Testis (tissue), 3 donors: ENCODE measurements around the gene NAA38. TPM values are rescaled to one million over a fixed set of nuclear protein-coding genes. Genes with fewer than 3 reads are reported as not detected.

Experiments used
- DNase-seq: peaks from one replicate; pipeline ENCODE4 v3.0.0-alpha.2; 2019
- H3K27ac ChIP-seq, 2 donors: fragments of 200-600 bp; sonication (generic); one replicate each; pipeline ENCODE4 v1.5.1; 2019
- H3K27me3 ChIP-seq: fragments of 200-600 bp; sonication (generic); one replicate; pipeline ENCODE4 v1.5.1; 2019
- H3K36me3 ChIP-seq: fragments of 200-600 bp; sonication (generic); one replicate; pipeline ENCODE4 v1.5.1; 2017; ENCODE audit warnings: low read depth; ENCODE audit errors: missing control alignments
- H3K4me1 ChIP-seq: fragments of 200-600 bp; sonication (generic); one replicate; pipeline ENCODE4 v1.5.1; 2019
- H3K4me3 ChIP-seq, 2 donors: fragments of 200-600 bp; sonication (generic); one replicate each; pipeline ENCODE4 v1.5.1; 2017 to 2019
- H3K9me3 ChIP-seq: fragments of 200-600 bp; sonication (generic); one replicate; pipeline ENCODE4 v1.5.1; 2017
- POLR2A ChIP-seq: fragments of 450-650 bp; IDR thresholded peaks from one replicate; pipeline ENCODE4 v1.6.1; 2017; ENCODE audit warnings: antibody characterized with exemption, mild to moderate bottlenecking, moderate library complexity
- WGBS, 2 donors: methylation state at CpG; one replicate each; pipeline ENCODE4 v1.1.5; 2018; 5-methylcytosine and 5-hydroxymethylcytosine counted together
- intact Hi-C: fragments of 100-400 bp; cut with DNase I; formaldehyde crosslinking; loops from one replicate; pipeline ENCODE4 v1.15.1; 2023; ENCODE audit warnings: low total_unique reads
- polyA plus RNA-seq: library from polyadenylated mRNA; stranded (reverse); fragments of 350-450 nt; fragmentation: Illumina TruSeq; extraction: RNeasy Lipid Tissue Mini Kit (QIAGEN cat#74804); gene quantifications from one replicate; pipeline ENCODE4 v1.2.3, GENCODE V29; 2014; ENCODE audit warnings: low read depth, low replicate concordance; ENCODE audit not compliant: insufficient read depth
- total RNA-seq, 2 donors: library from RNA; depleted of rRNA; stranded (reverse); fragments of >200 nt; gene quantifications; one replicate each; pipeline ENCODE4 v1.2.3, GENCODE V29; 2016
- TF ChIP-seq, protein P1 (sequence below), 3 experiments: fragments of 450-650 bp in 2 of 3; fragments of 200-600 bp in 1 of 3; sonication (generic) in 1 of 3; IDR thresholded peaks; one replicate each; pipeline ENCODE4 v1.5.1; 2016 to 2019; ENCODE audit warnings: antibody characterized with exemption in 3 of 3, mild to moderate bottlenecking in 2 of 3, moderate library complexity in 1 of 3

The NAA38 gene
- total and polyA plus RNA-seq, 3 donors from 2014 or later = 72.3 to 102 (median 83.1) TPM

DNA sequence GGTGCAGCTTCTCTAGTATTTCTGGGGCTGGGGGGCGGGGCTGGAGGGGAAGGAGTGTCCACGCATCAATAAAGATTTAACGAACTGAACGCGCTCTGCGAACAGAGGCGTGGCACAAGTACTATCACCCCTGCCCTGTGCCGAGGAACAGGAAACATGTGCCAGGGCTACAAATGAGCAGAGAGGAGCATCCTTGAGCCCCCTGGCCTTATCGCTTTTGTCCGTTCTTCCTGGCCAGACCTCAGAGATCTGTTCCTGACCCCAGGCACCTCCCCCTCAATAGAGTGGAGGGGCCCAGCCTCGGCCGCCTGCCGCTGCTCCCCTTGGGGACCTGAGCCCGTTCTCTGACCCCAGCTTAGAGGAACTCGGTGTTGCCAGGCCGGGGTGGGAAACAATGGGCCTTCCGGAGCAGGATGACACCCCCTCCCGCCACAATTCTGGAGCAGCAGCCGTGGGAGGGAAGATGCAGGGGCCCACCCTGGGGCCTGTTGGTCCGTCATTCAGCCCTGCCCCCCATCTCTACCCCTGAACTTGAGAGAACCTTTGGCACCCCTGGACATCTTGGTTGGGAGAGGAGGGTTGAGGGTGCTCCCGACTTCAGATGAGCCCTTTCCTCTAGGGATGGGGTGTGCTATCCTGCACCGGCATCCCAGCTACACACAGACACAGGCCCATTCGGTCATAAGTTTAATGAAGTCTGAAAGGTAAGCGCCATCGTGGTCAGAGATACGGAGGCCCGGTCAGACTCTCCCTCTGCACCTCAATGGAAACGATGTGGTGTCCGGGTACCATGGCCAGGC lies 1.1 kb downstream of the NAA38 start:
- H3K4me1 ChIP-seq = peaks cover 26% of the 10 kb centered on the region
- DNase-seq = peak; percentile 50
- peak overlapping the region; percentile 66 to 68 for H3K4me3 ChIP-seq
- H3K9me3 ChIP-seq = no peaks in the 10 kb centered on the region
- intact Hi-C loops = no loop called here
- TF ChIP-seq, protein P1, sequence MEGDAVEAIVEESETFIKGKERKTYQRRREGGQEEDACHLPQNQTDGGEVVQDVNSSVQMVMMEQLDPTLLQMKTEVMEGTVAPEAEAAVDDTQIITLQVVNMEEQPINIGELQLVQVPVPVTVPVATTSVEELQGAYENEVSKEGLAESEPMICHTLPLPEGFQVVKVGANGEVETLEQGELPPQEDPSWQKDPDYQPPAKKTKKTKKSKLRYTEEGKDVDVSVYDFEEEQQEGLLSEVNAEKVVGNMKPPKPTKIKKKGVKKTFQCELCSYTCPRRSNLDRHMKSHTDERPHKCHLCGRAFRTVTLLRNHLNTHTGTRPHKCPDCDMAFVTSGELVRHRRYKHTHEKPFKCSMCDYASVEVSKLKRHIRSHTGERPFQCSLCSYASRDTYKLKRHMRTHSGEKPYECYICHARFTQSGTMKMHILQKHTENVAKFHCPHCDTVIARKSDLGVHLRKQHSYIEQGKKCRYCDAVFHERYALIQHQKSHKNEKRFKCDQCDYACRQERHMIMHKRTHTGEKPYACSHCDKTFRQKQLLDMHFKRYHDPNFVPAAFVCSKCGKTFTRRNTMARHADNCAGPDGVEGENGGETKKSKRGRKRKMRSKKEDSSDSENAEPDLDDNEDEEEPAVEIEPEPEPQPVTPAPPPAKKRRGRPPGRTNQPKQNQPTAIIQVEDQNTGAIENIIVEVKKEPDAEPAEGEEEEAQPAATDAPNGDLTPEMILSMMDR (IDR thresholded peaks at IDR 0.05) = no peak
- no peak for TF ChIP-seq POLR2A
- 0 to 7% methylated on average over 5 to 29 of the region's 29 CpGs for WGBS, 2 donors
- no peaks in the 10 kb centered on the region for H3K36me3 ChIP-seq
- peak overlapping the region; percentile 84 to 98 for H3K27ac ChIP-seq
- no peaks in the 10 kb centered on the region for H3K27me3 ChIP-seq

DNA sequence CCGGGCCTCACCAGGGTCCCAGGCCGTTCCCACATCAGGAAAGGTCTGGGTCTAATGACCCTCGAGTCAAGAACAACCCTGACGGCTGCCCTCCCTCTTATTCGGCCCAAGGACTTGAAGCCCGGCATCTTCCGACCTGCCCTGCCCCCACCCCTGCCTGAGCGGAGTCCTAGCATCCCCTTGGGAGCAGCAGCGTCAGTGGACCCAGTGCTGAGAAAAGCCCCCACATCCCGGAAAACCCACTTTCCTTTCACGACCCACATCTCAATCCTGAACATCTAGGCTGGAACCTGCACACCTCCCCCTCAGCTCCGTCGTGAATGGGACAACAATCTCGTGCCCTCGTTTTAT lies 1.7 kb downstream of the NAA38 start:
- H3K27ac ChIP-seq = peak overlapping the region; percentile 84 to 98
- no peaks in the 10 kb centered on the region for H3K36me3 ChIP-seq
- peak overlapping the region in 1 of 2 donors; percentile 66 for H3K4me3 ChIP-seq
- H3K9me3 ChIP-seq = no peaks in the 10 kb centered on the region
- 26 to 30% methylated on average over 11 to 15 of the region's 15 CpGs for WGBS, 2 donors
- intact Hi-C loops = no loop called here
- H3K27me3 ChIP-seq = no peaks in the 10 kb centered on the region
- no peak for DNase-seq
- TF ChIP-seq, protein P1 (IDR thresholded peaks at IDR 0.05) = no peak
- TF ChIP-seq POLR2A = no peak
- peaks cover 26% of the 10 kb centered on the region for H3K4me1 ChIP-seq

DNA sequence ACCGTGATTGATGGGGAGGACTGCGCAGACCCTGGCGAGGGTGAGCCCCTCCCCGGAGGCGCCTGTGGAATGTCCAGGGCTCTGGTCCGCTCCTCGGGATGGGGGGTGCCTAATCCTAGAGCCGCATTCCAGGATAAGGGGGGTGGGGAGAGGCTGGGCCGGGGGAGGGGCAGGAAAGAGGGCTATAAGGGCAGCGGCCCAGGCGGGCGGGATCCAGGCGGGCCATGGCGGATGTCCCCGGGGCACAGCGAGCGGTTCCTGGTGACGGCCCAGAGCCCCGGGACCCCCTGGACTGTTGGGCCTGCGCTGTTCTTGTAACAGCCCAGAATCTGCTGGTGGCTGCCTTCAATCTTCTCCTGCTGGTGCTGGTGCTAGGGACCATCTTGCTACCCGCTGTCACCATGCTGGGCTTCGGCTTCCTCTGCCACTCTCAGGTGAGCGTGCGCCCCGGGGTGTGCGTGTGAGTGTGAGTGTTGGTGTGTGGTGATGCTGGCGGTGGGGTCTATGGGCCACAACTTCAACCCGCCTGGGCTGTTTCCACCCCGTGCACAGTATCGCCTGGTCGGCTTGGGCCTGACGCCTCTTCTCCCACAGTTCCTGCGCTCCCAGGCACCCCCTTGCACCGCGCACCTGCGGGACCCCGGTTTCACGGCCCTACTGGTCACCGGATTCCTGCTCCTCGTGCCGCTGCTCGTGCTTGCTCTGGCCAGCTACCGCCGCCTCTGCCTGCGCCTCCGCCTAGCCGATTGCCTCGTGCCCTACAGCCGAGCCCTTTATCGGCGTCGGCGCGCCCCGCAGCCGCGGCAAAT lies 2.3 kb downstream of the NAA38 start, which contains the start of gene TMEM88:
Gene TMEM88 (plus strand): TSS at position 216 of the 809 bp plus-strand sequence. CDS start 9 bp downstream, at position 225.
- intact Hi-C loops = no loop called here
- Histone ChIP-seq H3K4me1 (peaks cover 26% of the 10 kb centered on the region), H3K27me3 (no peaks in the 10 kb centered on the region), H3K4me3 (peak within 1 kb of the TSS in 1 of 2 donors; percentile 66), H3K27ac (peak within 1 kb of the TSS; percentile 84 to 98), H3K36me3 (no peaks in the 10 kb centered on the region), H3K9me3 (no peaks in the 10 kb centered on the region)
- no peak for TF ChIP-seq POLR2A
- TF ChIP-seq, protein P1 (IDR thresholded peaks at IDR 0.05) = no peak
- WGBS, 2 donors = 50 to 58% methylated on average over 26 to 55 of the region's 57 CpGs
- DNase-seq = no peak

DNA sequence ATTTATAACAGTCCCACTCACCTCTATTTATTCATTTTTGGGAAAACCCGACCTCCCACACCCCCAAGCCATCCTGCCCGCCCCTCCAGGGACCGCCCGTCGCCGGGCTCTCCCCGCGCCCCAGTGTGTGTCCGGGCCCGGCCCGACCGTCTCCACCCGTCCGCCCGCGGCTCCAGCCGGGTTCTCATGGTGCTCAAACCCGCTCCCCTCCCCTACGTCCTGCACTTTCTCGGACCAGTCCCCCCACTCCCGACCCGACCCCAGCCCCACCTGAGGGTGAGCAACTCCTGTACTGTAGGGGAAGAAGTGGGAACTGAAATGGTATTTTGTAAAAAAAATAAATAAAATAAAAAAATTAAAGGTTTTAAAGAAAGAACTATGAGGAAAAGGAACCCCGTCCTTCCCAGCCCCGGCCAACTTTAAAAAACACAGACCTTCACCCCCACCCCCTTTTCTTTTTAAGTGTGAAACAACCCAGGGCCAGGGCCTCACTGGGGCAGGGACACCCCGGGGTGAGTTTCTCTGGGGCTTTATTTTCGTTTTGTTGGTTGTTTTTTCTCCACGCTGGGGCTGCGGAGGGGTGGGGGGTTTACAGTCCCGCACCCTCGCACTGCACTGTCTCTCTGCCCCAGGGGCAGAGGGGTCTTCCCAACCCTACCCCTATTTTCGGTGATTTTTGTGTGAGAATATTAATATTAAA lies 3.1 kb downstream of the NAA38 start:
- H3K9me3 ChIP-seq = no peaks in the 10 kb centered on the region
- H3K27me3 ChIP-seq = no peaks in the 10 kb centered on the region
- WGBS, 2 donors = 58% methylated on average over 31 of the region's 31 CpGs
- H3K4me1 ChIP-seq = peaks cover 26% of the 10 kb centered on the region
- intact Hi-C loops = no loop called here
- H3K36me3 ChIP-seq = no peaks in the 10 kb centered on the region
- TF ChIP-seq, protein P1 (IDR thresholded peaks at IDR 0.05) = no peak
- no peak for TF ChIP-seq POLR2A
- H3K4me3 ChIP-seq = no peak overlapping the region
- DNase-seq = no peak
- no peak overlapping the region for H3K27ac ChIP-seq
